GM23338 (cell line): ENCODE data around the gene AP1S3. TPM values are rescaled to one million over a fixed set of nuclear protein-coding genes. Genes with fewer than 3 reads are reported as not detected.

Experiments used
- ATAC-seq: fragments of 200-7000 bp; cut with Tn5 transposase; 3 replicates; pipeline ENCODE4 v1.9.1; 2020
- DNase-seq: peaks from one replicate; pipeline ENCODE4 v3.0.0-alpha.2; 2015; ENCODE audit warnings: low spot score
- H2AFZ ChIP-seq: fragments of 200-600 bp; sonication (generic); 2 replicates; pipeline ENCODE4 v1.8.0; 2016; ENCODE audit warnings: antibody characterized with exemption, mild to moderate bottlenecking, moderate library complexity
- H3F3A ChIP-seq: fragments of 200-600 bp; sonication (generic); replicated peaks from 2 replicates; pipeline ENCODE4 v1.8.0; 2017; ENCODE audit warnings: antibody characterized with exemption, mixed run types, low read depth
- H3K27ac ChIP-seq: fragments of 200-600 bp; sonication (generic); 2 replicates; pipeline ENCODE4 v1.6.1; 2016; ENCODE audit warnings: low read depth
- H3K27me3 ChIP-seq: fragments of 200-600 bp; sonication (generic); 2 replicates; pipeline ENCODE4 v1.8.0; 2016; ENCODE audit warnings: mild to moderate bottlenecking, mixed run types, moderate library complexity; ENCODE audit not compliant: insufficient read depth
- H3K36me3 ChIP-seq: fragments of 200-600 bp; sonication (generic); 2 replicates; pipeline ENCODE4 v1.8.0; 2016; ENCODE audit warnings: mild to moderate bottlenecking; ENCODE audit not compliant: insufficient read depth
- H3K4me1 ChIP-seq: fragments of 200-600 bp; sonication (generic); 2 replicates; pipeline ENCODE4 v1.8.0; 2016; ENCODE audit warnings: mild to moderate bottlenecking, moderate library complexity; ENCODE audit not compliant: insufficient read depth
- H3K4me2 ChIP-seq: fragments of 200-600 bp; sonication (generic); 2 replicates; pipeline ENCODE4 v1.7.1; 2017; ENCODE audit warnings: mixed run types
- H3K4me3 ChIP-seq: fragments of 200-600 bp; sonication (generic); 2 replicates; pipeline ENCODE4 v1.6.1; 2016; ENCODE audit warnings: mixed run types
- H3K79me2 ChIP-seq: fragments of 200-600 bp; sonication (generic); replicated peaks from 2 replicates; pipeline ENCODE4 v1.8.0; 2017; ENCODE audit warnings: mild to moderate bottlenecking; ENCODE audit not compliant: insufficient read depth
- H3K9me2 ChIP-seq: fragments of 200-600 bp; sonication (generic); 2 replicates; pipeline ENCODE4 v1.8.0; 2017; ENCODE audit not compliant: insufficient read depth
- H4K20me1 ChIP-seq: fragments of 200-600 bp; sonication (generic); replicated peaks from 2 replicates; pipeline ENCODE4 v1.8.0; 2017; ENCODE audit warnings: mild to moderate bottlenecking; ENCODE audit not compliant: insufficient read depth
- H3K27ac Mint-ChIP-seq: 2 replicates; pipeline ENCODE4 v1.8.0; 2020; ENCODE audit warnings: inconsistent platforms, mild to moderate bottlenecking, moderate library complexity, mixed read lengths
- H3K27me3 Mint-ChIP-seq: 3 replicates; pipeline ENCODE4 v1.8.0; 2022; ENCODE audit warnings: low read depth, mild to moderate bottlenecking, moderate library complexity, mixed read lengths, inconsistent platforms; ENCODE audit not compliant: insufficient read depth, poor library complexity
- H3K36me3 Mint-ChIP-seq: 3 replicates; pipeline ENCODE4 v1.8.0; 2021; ENCODE audit warnings: low read depth, mild to moderate bottlenecking, inconsistent platforms, moderate library complexity, mixed read lengths
- H3K4me1 Mint-ChIP-seq: 3 replicates; pipeline ENCODE4 v1.8.0; 2020; ENCODE audit warnings: mild to moderate bottlenecking, inconsistent platforms, mixed read lengths
- H3K4me3 Mint-ChIP-seq: 3 replicates; pipeline ENCODE4 v1.8.0; 2021; ENCODE audit warnings: moderate library complexity, mild to moderate bottlenecking, inconsistent platforms, mixed read lengths
- H3K9me3 Mint-ChIP-seq: 3 replicates; pipeline ENCODE4 v1.8.0; 2020; ENCODE audit warnings: moderate library complexity, mild to moderate bottlenecking, inconsistent platforms, mixed read lengths
- CTCF ChIP-seq, 2 experiments: fragments of 200-600 bp in 1 of 2; sonication (generic) in 1 of 2; conservative IDR thresholded peaks; 2 replicates each; pipeline versions ENCODE4 v1.5.1 to v1.6.1; 2016 to 2017; ENCODE audit warnings: antibody characterized with exemption in 2 of 2, low read depth in 2 of 2, mild to moderate bottlenecking in 2 of 2, moderate library complexity in 1 of 2
- ETS1 ChIP-seq: IDR thresholded peaks from 2 replicates; pipeline ENCODE4 v1.6.1; 2016; ENCODE audit warnings: antibody characterized with exemption
- EZH2 ChIP-seq: fragments of 200-600 bp; sonication (generic); IDR thresholded peaks from one replicate; pipeline ENCODE4 v1.8.0; 2017; ENCODE audit warnings: antibody characterized with exemption, mild to moderate bottlenecking, low read depth; ENCODE audit not compliant: unreplicated experiment
- NANOG ChIP-seq: IDR thresholded peaks from 2 replicates; pipeline ENCODE4 v1.6.1; 2016; ENCODE audit warnings: antibody characterized with exemption, borderline replicate concordance
- ZNF331 ChIP-seq: fragments of 250-450 bp; sonication (Bioruptor Pico); IDR thresholded peaks from 2 replicates; pipeline ENCODE4 v1.5.0; 2020; ENCODE audit warnings: low read depth, mild to moderate bottlenecking, moderate library complexity
- ZNF462 ChIP-seq: fragments of 250-450 bp; sonication (Bioruptor Pico); IDR thresholded peaks from 2 replicates; pipeline ENCODE4 v1.5.0; 2020; ENCODE audit warnings: mild to moderate bottlenecking, moderate library complexity
- polyA plus RNA-seq: library from polyadenylated mRNA; unstranded; fragments of >200 nt; fragmentation: Nextera tagmentation; extraction: Ambion mirVana; gene quantifications from 2 replicates; pipeline ENCODE4 v1.2.1, GENCODE V29; 2016
- total RNA-seq: library from RNA; depleted of rRNA; stranded (reverse); fragments of >200 nt; shearing (Covaris generic); gene quantifications from 2 replicates; pipeline ENCODE4 v1.2.3, GENCODE V29; 2014

The AP1S3 gene
- total and polyA plus RNA-seq, 2 experiments from 2014 or later: 8.8 to 25.5 TPM

- Histone ChIP-seq H3F3A (no peaks in the 10 kb centered on the region), H3K4me2 (no peak overlapping the region), H3K4me3 (no peak overlapping the region), H3K79me2 (no peaks in the 10 kb centered on the region), H2AFZ (no peak overlapping the region), H3K27me3 (no peaks in the 10 kb centered on the region), H3K9me2 (no peaks in the 10 kb centered on the region), H3K36me3 (no peaks in the 10 kb centered on the region), H3K4me1 (no peaks in the 10 kb centered on the region), H4K20me1 (no peaks in the 10 kb centered on the region), H3K27ac (no peak overlapping the region)
- Mint-ChIP-seq H3K36me3 (no peaks in the 10 kb centered on the region), H3K27ac (no peak overlapping the region), H3K27me3 (peaks cover 3% of the 10 kb centered on the region), H3K4me1 (peaks cover 5% of the 10 kb centered on the region; the same call in 1 of the 3 replicates), H3K9me3 (no peaks in the 10 kb centered on the region), H3K4me3 (no peak overlapping the region)
- ATAC-seq (no peak), DNase-seq (no peak)
- TF ChIP-seq ZNF331 (CRISPR knock-in tag): no peak
- TF ChIP-seq ZNF462: no peak
Observed at GRCh38 chr2:223751012-223751411, 86.4 kb downstream of the AP1S3 start.

- Mint-ChIP-seq H3K27ac (no peak overlapping the region), H3K36me3 (no peaks in the 10 kb centered on the region), H3K4me1 (peaks cover 12% of the 10 kb centered on the region; the same call in 2 of the 3 replicates), H3K9me3 (no peaks in the 10 kb centered on the region), H3K4me3 (no peak overlapping the region), H3K27me3 (peaks cover 3% of the 10 kb centered on the region)
- ATAC-seq (no peak), DNase-seq (no peak)
- no peaks in the 10 kb centered on the region for H3K4me1 ChIP-seq
- no peaks in the 10 kb centered on the region for H3K79me2 ChIP-seq
- no peak overlapping the region for H3K27ac ChIP-seq
- H3K36me3 ChIP-seq: no peaks in the 10 kb centered on the region
- H4K20me1 ChIP-seq: no peaks in the 10 kb centered on the region
- no peaks in the 10 kb centered on the region for H3K9me2 ChIP-seq
- H3K27me3 ChIP-seq: no peaks in the 10 kb centered on the region
- no peaks in the 10 kb centered on the region for H3F3A ChIP-seq
- H2AFZ ChIP-seq: no peak overlapping the region
- no peak overlapping the region for H3K4me3 ChIP-seq
- no peak overlapping the region for H3K4me2 ChIP-seq
- TF ChIP-seq EZH2 (no peak), ETS1 (no peak), CTCF (conservative IDR thresholded peaks at IDR 0.05; ENCODE audit: low read depth in 2 of 2) (no peak), NANOG (no peak)
Observed at GRCh38 chr2:223747392-223748042, 89.9 kb downstream of the AP1S3 start.
